Measurements from ENCODE around the gene TOB1. TPM values are rescaled to one million over a fixed set of nuclear protein-coding genes. Genes with fewer than 3 reads are reported as not detected.
A peak's percentile ranks its signal among the peaks of the same experiment; 100 is the strongest.

The TOB1 gene
- total RNA-seq, 1 experiment from 2014 or later: 19.3 TPM

DNA sequence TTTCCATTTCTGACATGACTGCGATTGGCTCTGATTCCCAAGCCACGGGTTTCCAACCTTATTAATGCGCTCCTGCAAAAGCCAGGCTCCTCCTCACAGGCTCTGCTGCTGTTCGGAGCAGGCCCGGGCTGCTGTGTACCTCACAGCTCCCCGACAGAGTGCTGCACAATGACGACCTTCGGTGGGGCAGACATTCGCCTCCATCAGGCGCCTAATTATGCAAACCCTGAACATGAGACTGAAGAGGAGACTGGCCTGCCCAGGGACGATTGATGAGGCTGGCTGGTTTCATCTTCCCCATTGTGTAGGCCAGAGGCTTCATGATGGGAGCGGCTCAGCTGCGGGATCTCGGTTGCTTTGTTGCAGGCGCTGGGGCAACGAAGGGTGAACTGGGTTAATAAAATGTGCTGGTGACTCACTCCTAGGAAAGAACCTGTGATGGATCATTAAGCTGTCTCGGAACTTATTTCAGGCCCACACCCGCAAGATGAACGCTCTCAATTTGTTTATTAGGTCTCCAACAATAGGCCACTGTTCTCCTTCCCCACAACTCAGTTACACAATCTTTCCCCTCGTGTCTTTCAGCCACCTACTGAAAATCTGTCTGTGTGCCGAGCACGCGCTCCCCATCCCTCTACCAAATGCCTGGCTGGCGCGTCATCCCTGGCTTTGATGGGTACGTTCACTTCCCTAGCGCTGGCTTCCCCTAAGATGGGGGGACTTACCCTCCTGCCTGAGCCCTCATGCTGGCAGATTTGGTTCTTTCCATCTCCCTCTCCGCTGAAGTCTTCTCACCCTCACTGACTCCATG, 27.2 kb upstream of the TOB1 start:
- BruUV-seq (replicated peaks): no TSS peak
- H3K27me3 ChIP-seq (replicated peaks; ENCODE audit: insufficient read depth, low read depth, low read length, poor library complexity): no peaks in the 10 kb centered on the region
- no peaks in the 10 kb centered on the region for H3K4me1 ChIP-seq (ENCODE audit: insufficient read depth, low read length, poor library complexity, severe bottlenecking)
- TF ChIP-seq, protein P1, sequence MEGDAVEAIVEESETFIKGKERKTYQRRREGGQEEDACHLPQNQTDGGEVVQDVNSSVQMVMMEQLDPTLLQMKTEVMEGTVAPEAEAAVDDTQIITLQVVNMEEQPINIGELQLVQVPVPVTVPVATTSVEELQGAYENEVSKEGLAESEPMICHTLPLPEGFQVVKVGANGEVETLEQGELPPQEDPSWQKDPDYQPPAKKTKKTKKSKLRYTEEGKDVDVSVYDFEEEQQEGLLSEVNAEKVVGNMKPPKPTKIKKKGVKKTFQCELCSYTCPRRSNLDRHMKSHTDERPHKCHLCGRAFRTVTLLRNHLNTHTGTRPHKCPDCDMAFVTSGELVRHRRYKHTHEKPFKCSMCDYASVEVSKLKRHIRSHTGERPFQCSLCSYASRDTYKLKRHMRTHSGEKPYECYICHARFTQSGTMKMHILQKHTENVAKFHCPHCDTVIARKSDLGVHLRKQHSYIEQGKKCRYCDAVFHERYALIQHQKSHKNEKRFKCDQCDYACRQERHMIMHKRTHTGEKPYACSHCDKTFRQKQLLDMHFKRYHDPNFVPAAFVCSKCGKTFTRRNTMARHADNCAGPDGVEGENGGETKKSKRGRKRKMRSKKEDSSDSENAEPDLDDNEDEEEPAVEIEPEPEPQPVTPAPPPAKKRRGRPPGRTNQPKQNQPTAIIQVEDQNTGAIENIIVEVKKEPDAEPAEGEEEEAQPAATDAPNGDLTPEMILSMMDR (conservative IDR thresholded peaks at IDR 0.05; ENCODE audit: low read depth, low read length): no peak
- no peak for TF ChIP-seq EZH2 (IDR thresholded peaks at IDR 0.05; ENCODE audit: borderline replicate concordance, low read depth, low read length, poor library complexity, severe bottlenecking)
- ChIA-PET POLR2A (ENCODE audit: low non-redundant PET) (no interaction called here), CTCF (no interaction called here)
- intact Hi-C loops (cut with micrococcal nuclease; ENCODE audit: unreplicated experiment): no loop called here
- H3K4me3 ChIP-seq (ENCODE audit: low read depth, low read length, poor library complexity, severe bottlenecking): no peak overlapping the region
- no peak overlapping the region for H3K27ac ChIP-seq (ENCODE audit: low read depth, low read length, poor library complexity, severe bottlenecking)
- peak; percentile 12 for DNase-seq (ENCODE audit: low spot score)
- H3K9me3 ChIP-seq (ENCODE audit: low read depth, low read length, poor library complexity, severe bottlenecking): no peaks in the 10 kb centered on the region
- H3K36me3 ChIP-seq (ENCODE audit: insufficient read depth, low read length, poor library complexity, severe bottlenecking): no peaks in the 10 kb centered on the region

DNA sequence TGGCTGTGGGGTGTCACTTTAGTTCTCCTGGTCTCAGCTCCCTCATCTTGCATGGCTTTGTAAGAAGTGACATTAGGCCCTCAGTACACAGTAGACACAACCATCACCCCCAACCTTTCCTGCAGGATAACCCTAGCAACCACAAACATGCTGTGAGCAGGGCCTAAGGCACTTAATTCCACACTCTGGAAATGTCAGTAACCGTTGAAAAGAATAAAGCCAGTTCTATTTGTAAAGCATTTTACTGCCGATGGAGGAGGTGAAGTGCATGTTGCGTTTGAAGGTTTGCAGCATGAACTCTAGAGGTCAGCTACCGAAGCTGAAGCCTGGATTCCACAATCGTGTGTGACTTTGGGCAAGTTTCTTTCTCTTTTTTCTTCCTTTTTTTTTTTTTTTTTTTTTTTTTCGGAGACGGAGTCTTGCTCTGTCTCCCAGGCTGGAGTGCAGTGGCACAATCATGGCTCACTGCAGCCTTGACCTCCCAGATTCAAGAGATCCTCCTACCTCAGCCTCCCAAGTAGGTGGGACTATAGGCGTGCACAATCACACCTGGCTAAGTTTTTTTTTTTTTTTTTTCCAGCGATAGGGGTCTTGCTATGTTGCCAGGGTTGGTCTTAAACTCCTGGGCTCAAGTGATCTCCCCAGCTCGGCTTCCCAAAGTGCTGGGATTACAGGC, 26.1 kb upstream of the TOB1 start:
- BruUV-seq (replicated peaks): no TSS peak
- Histone ChIP-seq H3K27me3 (replicated peaks; ENCODE audit: insufficient read depth, low read depth, low read length, poor library complexity) (no peaks in the 10 kb centered on the region), H3K4me3 (ENCODE audit: low read depth, low read length, poor library complexity, severe bottlenecking) (no peak overlapping the region), H3K36me3 (ENCODE audit: insufficient read depth, low read length, poor library complexity, severe bottlenecking) (no peaks in the 10 kb centered on the region), H3K4me1 (ENCODE audit: insufficient read depth, low read length, poor library complexity, severe bottlenecking) (no peaks in the 10 kb centered on the region), H3K9me3 (ENCODE audit: low read depth, low read length, poor library complexity, severe bottlenecking) (no peaks in the 10 kb centered on the region), H3K27ac (ENCODE audit: low read depth, low read length, poor library complexity, severe bottlenecking) (no peak overlapping the region)
- intact Hi-C loops (cut with micrococcal nuclease; ENCODE audit: unreplicated experiment): no loop called here
- TF ChIP-seq EZH2 (IDR thresholded peaks at IDR 0.05; ENCODE audit: borderline replicate concordance, low read depth, low read length, poor library complexity, severe bottlenecking): no peak
- TF ChIP-seq, protein P1 (conservative IDR thresholded peaks at IDR 0.05; ENCODE audit: low read depth, low read length): no peak
- CTCF ChIA-PET: no interaction called here
- DNase-seq (ENCODE audit: low spot score): no peak
- POLR2A ChIA-PET (ENCODE audit: low non-redundant PET): no interaction called here

DNA sequence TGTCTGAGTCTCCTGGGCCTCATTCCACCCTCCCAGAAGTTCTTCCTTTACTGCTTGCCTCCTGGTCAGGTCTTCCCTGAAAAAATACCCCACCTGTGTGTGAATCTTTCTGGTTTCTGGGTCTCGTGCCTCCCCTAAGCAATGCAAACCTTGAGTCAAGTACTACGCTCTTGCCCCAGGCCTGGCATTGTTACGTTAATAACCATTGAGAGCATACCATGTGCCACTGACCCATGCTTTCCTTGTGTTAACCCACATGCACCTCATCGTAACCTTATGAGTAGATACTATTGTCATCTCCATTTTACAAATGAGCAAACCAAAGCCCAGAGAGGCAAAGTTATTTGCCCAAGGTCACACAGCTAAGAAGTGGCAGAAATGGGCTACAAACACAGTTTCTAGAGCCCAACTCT, 25.4 kb upstream of the TOB1 start:
- Histone ChIP-seq H3K27me3 (replicated peaks; ENCODE audit: insufficient read depth, low read depth, low read length, poor library complexity) (no peaks in the 10 kb centered on the region), H3K36me3 (ENCODE audit: insufficient read depth, low read length, poor library complexity, severe bottlenecking) (no peaks in the 10 kb centered on the region), H3K4me1 (ENCODE audit: insufficient read depth, low read length, poor library complexity, severe bottlenecking) (no peaks in the 10 kb centered on the region), H3K9me3 (ENCODE audit: low read depth, low read length, poor library complexity, severe bottlenecking) (no peaks in the 10 kb centered on the region), H3K27ac (ENCODE audit: low read depth, low read length, poor library complexity, severe bottlenecking) (no peak overlapping the region), H3K4me3 (ENCODE audit: low read depth, low read length, poor library complexity, severe bottlenecking) (no peak overlapping the region)
- ChIA-PET CTCF (no interaction called here), POLR2A (ENCODE audit: low non-redundant PET) (no interaction called here)
- TF ChIP-seq, protein P1 (conservative IDR thresholded peaks at IDR 0.05; ENCODE audit: low read depth, low read length): no peak
- no peak for TF ChIP-seq EZH2 (IDR thresholded peaks at IDR 0.05; ENCODE audit: borderline replicate concordance, low read depth, low read length, poor library complexity, severe bottlenecking)
- intact Hi-C loops (cut with micrococcal nuclease; ENCODE audit: unreplicated experiment): no loop called here
- no peak for DNase-seq (ENCODE audit: low spot score)
- no TSS peak for BruUV-seq (replicated peaks)

Measured in A673 (cell line).